Activated naive CD4-positive, alpha-beta T cell treated with anti-CD3 and anti-CD28 coated beads, Interleukin-2, amount 50 U/mL, for 16 hours (primary cell): ENCODE results near the gene MREG.
"Not testable (repeated sequence)": the region's sequence is repeated elsewhere in the genome, so short reads cannot be mapped to it uniquely, and the experiment has no call there.

ENCODE experiments used
- DNase-seq: peaks from one replicate; pipeline ENCODE4 v3.0.0-alpha.2; 2020

Gene MREG

GRCh38 chr2:215988556-215989207 lies 24.7 kb downstream of the MREG start:
- not testable (repeated sequence) for DNase-seq

DNA sequence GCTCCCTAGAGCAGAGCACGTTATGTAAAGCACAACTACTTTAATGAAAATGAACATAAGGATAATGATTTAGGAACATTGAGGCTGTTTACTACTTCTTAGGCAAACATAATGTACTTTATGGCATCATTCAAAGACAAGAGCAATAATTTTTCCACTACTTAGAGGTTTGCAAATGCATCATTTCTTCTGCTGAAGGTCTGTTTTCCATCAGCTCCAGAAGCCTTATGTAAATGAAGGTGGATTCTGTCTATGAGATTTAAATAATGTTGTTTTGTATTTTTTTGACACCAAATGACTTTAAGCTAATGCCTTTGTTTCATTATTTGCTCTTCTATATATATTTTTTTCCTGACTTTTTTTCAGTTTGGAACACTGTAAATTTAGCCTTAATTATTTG lies 28.1 kb downstream of the MREG start:
- no peak for DNase-seq

GRCh38 chr2:215984661-215985060 lies 28.7 kb downstream of the MREG start:
- DNase-seq: no peak

DNA sequence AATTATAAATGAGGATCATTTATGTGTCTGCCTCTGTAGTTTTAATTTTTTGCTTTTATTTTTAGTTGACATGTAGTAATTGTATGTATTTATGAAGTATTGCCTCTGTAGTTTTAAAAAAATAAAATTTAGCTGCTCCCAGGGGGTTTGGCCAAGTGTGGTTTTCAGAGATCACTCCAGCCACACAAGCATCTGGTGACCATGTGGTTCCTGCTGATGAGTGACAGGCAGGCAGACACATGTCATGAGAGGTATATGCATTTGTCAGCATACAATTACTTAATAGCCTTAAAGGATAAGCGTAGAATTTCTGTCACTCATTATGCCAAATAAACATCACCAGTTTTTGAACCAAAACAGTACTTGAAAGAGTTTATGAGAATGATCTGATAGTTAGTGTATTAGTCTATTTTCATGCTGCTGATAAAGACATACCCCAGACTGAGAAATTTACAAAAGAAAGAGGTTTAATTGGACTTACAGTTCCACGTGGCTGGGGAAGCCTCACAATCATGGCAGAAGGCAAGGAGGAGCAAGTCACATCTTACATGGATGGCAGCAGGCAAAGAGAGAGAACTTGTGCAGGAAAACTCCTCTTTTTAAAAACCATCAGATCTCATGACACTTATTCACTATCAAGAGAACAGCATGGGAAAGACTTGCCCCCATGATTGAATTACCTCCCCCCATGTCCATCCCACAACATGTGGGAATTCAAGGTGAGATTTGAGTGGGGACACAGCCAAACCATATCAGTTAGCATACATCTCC lies 29.6 kb downstream of the MREG start:
- DNase-seq: no peak

GRCh38 chr2:215982465-215982875 lies 30.9 kb downstream of the MREG start:
- no peak for DNase-seq

DNA sequence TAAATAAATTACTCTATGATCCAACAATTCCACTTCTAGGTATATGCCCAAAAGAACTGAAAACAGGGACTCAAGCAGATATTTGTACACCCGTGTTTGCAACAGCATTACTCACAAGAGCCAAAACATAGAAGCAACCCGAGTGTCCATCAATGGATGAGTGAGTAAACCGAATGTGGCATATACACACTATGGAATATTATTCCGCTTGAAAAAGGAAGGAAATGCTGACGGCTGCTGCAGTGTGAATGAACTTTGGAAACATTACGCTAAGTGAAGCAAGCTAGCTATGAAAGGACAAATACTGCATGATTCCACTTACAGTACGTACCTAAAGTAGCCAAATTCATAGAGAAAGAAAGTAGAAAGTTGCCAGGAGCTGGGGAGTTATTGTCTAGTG lies 32.2 kb downstream of the MREG start:
- DNase-seq: no peak

DNA sequence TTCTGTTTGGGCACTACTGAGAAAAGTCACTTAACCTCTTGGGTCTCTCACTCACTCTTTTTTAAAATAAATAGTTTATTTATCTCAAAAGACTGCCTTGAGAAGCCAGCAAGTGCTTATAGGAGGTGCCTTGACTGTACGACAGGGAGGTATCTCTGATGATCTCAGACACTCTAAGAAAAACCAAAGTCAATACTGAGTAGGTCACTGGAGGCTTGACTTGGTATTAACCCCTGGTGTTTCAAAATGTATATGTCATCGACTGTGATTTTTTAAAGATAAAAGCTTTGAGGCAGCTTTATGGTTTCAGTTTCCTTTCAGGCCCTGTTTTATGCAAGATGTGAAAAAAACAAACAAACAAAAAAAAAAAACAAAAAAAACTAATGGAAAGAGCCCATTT lies 33.7 kb downstream of the MREG start:
- no peak for DNase-seq

DNA sequence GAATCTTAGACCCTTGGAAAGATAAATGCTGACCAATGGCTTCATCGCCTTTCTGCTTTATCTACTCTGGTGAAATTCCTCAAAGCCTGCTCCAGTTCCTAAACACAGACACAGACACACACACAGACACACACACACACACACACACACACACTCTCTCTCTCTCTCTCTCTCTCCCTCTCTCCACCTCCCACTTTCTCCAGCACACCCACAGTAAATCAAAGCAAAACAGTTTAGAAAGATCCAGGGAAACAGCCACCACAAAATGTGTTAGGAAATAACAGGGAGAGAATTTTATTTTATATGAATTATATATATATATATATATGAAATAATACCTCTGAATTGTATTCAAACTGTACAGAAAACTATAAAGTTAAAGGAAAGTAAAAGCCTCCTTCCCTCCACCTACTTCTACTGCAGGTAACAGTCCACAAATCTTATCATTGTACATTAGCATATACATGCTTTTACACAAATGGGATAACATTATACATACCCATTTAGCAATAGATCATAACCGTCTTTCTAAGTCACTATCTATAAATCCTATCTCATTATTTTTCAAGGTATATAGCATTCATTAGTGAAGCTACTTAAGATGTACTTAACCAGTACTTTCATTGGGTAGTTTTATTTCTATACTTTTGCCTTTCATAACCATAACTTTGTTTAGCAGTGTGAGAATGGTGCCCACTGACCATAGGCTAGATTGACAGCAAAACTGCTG lies 38.5 kb downstream of the MREG start:
- no peak for DNase-seq

DNA sequence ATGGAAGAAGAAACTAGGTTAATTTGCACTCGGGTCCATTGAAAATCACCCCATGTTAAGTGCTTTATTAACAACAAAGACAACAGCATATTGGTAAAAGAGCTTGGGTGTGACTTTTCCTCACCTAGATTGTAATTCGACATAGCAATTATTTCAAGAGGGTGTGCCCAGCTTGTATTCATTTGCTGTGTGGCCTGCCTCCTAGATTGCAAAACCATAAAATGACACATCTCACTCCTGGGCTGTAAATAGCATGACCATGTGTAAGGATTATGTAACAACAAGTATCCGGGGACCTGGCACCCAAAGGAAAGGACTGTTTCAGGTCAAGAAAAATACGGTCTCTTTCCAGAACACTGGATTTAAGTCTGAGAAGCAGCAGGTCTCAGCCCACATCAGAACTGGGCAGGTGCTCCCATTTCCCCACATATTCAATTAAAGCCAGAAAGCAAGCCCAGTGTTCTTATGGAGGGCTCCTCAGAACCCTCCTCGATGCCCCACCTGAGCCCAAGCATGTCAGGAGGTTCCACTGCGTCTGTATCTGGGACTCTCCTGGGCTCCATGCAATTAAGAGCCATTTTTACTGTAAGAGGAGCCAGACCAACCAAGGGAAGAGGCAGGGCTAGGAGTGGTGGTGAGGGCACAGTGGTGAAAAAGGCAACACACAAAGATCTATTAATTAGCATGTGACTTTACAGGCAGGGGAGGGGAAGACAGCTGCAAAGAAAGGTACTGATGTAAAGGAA lies 39.2 kb downstream of the MREG start:
- DNase-seq: no peak

GRCh38 chr2:215973145-215973792 lies 40.1 kb downstream of the MREG start:
- no peak for DNase-seq

DNA sequence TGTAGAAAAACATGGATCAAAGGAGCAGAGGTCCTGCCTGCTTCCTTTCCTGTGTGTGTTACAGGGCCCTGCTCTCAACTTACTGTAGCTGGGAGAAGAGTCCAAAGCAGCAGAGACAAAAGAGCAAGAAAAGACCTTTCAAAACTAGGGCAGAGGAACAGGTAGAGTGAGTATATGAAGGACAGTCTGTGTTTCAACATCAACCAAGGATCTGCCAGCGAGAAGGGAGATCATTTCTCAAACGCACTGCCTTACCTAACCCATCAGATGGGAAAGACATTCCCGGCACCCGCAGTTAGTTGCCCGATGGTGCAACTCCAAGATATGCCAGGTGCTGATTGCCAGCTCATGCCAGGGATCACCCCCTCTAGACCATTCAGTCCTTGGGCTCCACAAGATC lies 41.7 kb downstream of the MREG start:
- DNase-seq: no peak

GRCh38 chr2:215970894-215971293 lies 42.5 kb downstream of the MREG start:
- not testable (repeated sequence) for DNase-seq

- peak; percentile 21 for DNase-seq
Measured at GRCh38 chr2:215970425-215970824, 42.9 kb downstream of the MREG start.

- DNase-seq: no peak
Measured at GRCh38 chr2:215969131-215969841, 44.1 kb downstream of the MREG start.

GRCh38 chr2:215968499-215968898 lies 44.9 kb downstream of the MREG start:
- no peak for DNase-seq

- no peak for DNase-seq
Measured at GRCh38 chr2:215967590-215968378, 45.6 kb downstream of the MREG start.

GRCh38 chr2:215966951-215967350 lies 46.4 kb downstream of the MREG start:
- no peak for DNase-seq

GRCh38 chr2:215966274-215966673 lies 47.1 kb downstream of the MREG start:
- no peak for DNase-seq

DNA sequence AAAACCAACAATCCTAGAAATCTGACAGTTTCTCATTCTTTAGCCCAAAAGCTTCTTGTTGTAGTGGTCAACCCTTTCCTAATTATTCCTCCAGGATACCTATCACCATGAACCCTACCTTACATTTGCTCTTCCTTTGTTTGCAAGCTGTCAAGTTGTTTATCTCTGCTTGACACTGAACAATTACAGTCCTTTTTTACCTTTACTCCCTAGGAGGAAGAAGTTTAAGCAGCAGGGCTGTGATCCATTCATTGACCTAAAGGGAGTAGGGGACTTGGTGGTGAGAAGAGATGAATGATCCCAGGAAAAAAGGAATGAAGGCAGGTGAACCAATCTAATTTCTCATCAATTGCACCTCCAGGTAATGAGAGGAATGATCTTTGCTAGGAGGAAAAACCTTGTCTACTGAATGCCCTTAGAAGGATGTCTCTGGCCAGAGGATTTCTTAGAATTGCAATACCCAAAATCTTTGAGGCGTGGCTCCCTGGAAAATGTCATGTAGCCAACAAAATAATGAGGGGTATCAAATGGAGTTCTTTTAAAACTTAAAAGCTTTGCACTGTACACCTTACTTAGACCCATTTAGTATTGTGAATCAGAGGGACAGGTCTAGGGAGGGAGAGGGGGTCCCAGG lies 47.7 kb downstream of the MREG start:
- DNase-seq: no peak

GRCh38 chr2:215961981-215962380 lies 51.4 kb downstream of the MREG start:
- DNase-seq: no peak

DNA sequence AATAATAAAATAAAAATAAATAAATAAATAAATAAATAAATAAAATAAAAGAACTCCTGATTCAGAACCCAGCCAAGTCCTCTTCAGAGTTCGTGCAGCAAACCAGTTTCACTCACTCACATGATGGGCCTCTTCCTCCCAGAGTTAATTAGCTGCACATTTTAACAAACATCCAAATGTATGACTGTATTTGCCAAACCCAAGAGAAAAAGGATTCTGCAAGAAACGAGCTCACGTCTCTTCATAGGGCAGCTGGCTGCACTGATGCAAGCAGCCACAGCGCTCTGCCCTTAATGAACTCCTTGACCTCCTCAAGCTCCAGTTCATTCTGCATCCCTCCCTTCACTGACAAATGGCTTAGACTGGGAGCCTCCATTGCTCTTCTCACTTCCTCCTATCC lies 55.1 kb downstream of the MREG start:
- no peak for DNase-seq
